ENCODE results near the gene RPS3. TPM values are rescaled to one million over a fixed set of nuclear protein-coding genes. Genes with fewer than 3 reads are reported as not detected.

Gene RPS3
- total RNA-seq, 3 donors from 2014 or later = 1,024 to 2,406 (median 1,978) TPM

- Histone ChIP-seq H3K9me3 (no peaks in the 10 kb centered on the region), H3K27ac (no peak overlapping the region), H3K4me1 (no peaks in the 10 kb centered on the region), H3K27me3 (no peaks in the 10 kb centered on the region), H3K36me3 (no peaks in the 10 kb centered on the region), H3K4me3 (no peak overlapping the region)
- TF ChIP-seq CTCF (IDR thresholded peaks at IDR 0.05) (no peak), POLR2A (IDR thresholded peaks at IDR 0.05) (no peak), POLR2AphosphoS5 (IDR thresholded peaks at IDR 0.05) (no peak)
- DNase-seq (ENCODE audit: low spot score in 2 of 2) = no peak
- intact Hi-C loops (cut with DNase I; ENCODE audit: low total_unique reads) = no loop called here
Measured at GRCh38 chr11:75398906-75399305, 412 bp upstream of the RPS3 start.

- Histone ChIP-seq H3K36me3 (no peaks in the 10 kb centered on the region), H3K4me1 (no peaks in the 10 kb centered on the region), H3K27me3 (no peaks in the 10 kb centered on the region), H3K4me3 (peak overlapping the region; percentile 69 to 79 (median 72)), H3K9me3 (no peaks in the 10 kb centered on the region), H3K27ac (peak overlapping the region; percentile 93 to 95)
- DNase-seq (ENCODE audit: low spot score in 2 of 2) = no peak
- intact Hi-C loops (cut with DNase I; ENCODE audit: low total_unique reads) = no loop called here
- TF ChIP-seq CTCF (IDR thresholded peaks at IDR 0.05) (no peak), POLR2A (IDR thresholded peaks at IDR 0.05) (no peak), POLR2AphosphoS5 (IDR thresholded peaks at IDR 0.05) (no peak)
Measured at GRCh38 chr11:75400146-75400865, 988 bp downstream of the RPS3 start.

GRCh38 chr11:75402002-75402773 lies 2.9 kb downstream of the RPS3 start:
- Histone ChIP-seq H3K36me3 (no peaks in the 10 kb centered on the region), H3K27ac (no peak overlapping the region), H3K9me3 (no peaks in the 10 kb centered on the region), H3K27me3 (no peaks in the 10 kb centered on the region), H3K4me1 (no peaks in the 10 kb centered on the region), H3K4me3 (peak overlapping the region in 1 of 3 donors; percentile 79)
- intact Hi-C loops (cut with DNase I; ENCODE audit: low total_unique reads) = no loop called here
- no peak for TF ChIP-seq POLR2A (IDR thresholded peaks at IDR 0.05)
- no peak for TF ChIP-seq CTCF (IDR thresholded peaks at IDR 0.05)
- TF ChIP-seq POLR2AphosphoS5 (IDR thresholded peaks at IDR 0.05) = no peak
- no peak for DNase-seq (ENCODE audit: low spot score in 2 of 2)

- H3K4me3 ChIP-seq = no peak overlapping the region
- no peaks in the 10 kb centered on the region for H3K27me3 ChIP-seq
- no peak for DNase-seq (ENCODE audit: low spot score in 2 of 2)
- TF ChIP-seq CTCF (IDR thresholded peaks at IDR 0.05) = no peak
- TF ChIP-seq POLR2A (IDR thresholded peaks at IDR 0.05) = no peak
- no peak for TF ChIP-seq POLR2AphosphoS5 (IDR thresholded peaks at IDR 0.05)
- intact Hi-C loops (cut with DNase I; ENCODE audit: low total_unique reads) = no loop called here
- no peaks in the 10 kb centered on the region for H3K9me3 ChIP-seq
- H3K36me3 ChIP-seq = no peaks in the 10 kb centered on the region
- no peaks in the 10 kb centered on the region for H3K4me1 ChIP-seq
- no peak overlapping the region for H3K27ac ChIP-seq
Measured at GRCh38 chr11:75403037-75403436, 3.7 kb downstream of the RPS3 start.

All from breast epithelium (tissue), 4 donors.